PFSK-1 (cell line): Measurements from ENCODE around the gene MRPL10.

Experiments
- FOXP2 ChIP-seq: optimal IDR thresholded peaks from 2 replicates; pipeline ENCODE3; 2011; ENCODE audit warnings: borderline replicate concordance, control low read depth, inconsistent platforms; ENCODE audit not compliant: insufficient read depth; ENCODE audit errors: extremely low read length, extremely low read depth
- POLR2AphosphoS5 ChIP-seq: IDR thresholded peaks from 2 replicates; pipeline ENCODE4 v1.6.1; 2012; ENCODE audit warnings: low read depth, mild to moderate bottlenecking, control low read depth, low read length, moderate library complexity
- SIN3A ChIP-seq: IDR thresholded peaks from 2 replicates; pipeline ENCODE4 v1.6.1; 2012; ENCODE audit warnings: mild to moderate bottlenecking, low read length, moderate library complexity, borderline replicate concordance; ENCODE audit not compliant: insufficient read depth
- TAF1 ChIP-seq: IDR thresholded peaks from 2 replicates; pipeline ENCODE4 v1.6.1; 2012; ENCODE audit warnings: low read length, control low read depth, borderline replicate concordance; ENCODE audit not compliant: insufficient read depth
- TF ChIP-seq, protein P1 (sequence below), 2 experiments: IDR thresholded peaks; 2 replicates each; pipeline versions ENCODE4 v1.6.1 to v1.8.0; 2011 to 2012; ENCODE audit warnings: low read depth in 2 of 2, low read length in 2 of 2, control low read depth in 1 of 2, inconsistent platforms in 1 of 2, mild to moderate bottlenecking in 1 of 2, moderate library complexity in 1 of 2; ENCODE audit not compliant: insufficient read depth in 1 of 2

MRPL10 gene

DNA sequence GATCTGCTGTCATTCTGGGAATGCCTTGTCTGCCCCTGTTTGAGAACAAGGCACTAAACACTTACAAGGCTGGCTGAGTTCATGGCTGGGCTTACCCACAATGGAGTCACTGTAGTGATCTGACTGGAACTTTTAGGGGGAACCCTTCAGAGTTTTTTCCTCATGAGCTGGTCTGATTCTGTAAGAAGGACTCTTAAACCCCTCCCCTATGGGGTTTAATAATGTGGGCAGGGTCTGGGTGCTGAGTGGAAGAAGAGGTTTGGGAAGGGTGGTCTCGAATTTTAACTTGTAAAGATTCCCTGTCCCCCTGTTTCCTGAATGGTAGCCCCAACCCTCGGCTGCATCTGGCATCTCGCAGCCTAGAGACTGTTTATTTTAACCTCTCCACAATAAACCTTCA, 40.3 kb downstream of the MRPL10 start:
- TF ChIP-seq FOXP2 (no peak), TAF1 (no peak), SIN3A (no peak), POLR2AphosphoS5 (no peak)
- TF ChIP-seq, protein P1, sequence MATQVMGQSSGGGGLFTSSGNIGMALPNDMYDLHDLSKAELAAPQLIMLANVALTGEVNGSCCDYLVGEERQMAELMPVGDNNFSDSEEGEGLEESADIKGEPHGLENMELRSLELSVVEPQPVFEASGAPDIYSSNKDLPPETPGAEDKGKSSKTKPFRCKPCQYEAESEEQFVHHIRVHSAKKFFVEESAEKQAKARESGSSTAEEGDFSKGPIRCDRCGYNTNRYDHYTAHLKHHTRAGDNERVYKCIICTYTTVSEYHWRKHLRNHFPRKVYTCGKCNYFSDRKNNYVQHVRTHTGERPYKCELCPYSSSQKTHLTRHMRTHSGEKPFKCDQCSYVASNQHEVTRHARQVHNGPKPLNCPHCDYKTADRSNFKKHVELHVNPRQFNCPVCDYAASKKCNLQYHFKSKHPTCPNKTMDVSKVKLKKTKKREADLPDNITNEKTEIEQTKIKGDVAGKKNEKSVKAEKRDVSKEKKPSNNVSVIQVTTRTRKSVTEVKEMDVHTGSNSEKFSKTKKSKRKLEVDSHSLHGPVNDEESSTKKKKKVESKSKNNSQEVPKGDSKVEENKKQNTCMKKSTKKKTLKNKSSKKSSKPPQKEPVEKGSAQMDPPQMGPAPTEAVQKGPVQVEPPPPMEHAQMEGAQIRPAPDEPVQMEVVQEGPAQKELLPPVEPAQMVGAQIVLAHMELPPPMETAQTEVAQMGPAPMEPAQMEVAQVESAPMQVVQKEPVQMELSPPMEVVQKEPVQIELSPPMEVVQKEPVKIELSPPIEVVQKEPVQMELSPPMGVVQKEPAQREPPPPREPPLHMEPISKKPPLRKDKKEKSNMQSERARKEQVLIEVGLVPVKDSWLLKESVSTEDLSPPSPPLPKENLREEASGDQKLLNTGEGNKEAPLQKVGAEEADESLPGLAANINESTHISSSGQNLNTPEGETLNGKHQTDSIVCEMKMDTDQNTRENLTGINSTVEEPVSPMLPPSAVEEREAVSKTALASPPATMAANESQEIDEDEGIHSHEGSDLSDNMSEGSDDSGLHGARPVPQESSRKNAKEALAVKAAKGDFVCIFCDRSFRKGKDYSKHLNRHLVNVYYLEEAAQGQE (IDR thresholded peaks at IDR 0.05; ENCODE audit: insufficient read depth in 1 of 2, low read depth in 2 of 2, low read length in 2 of 2) = no peak

DNA sequence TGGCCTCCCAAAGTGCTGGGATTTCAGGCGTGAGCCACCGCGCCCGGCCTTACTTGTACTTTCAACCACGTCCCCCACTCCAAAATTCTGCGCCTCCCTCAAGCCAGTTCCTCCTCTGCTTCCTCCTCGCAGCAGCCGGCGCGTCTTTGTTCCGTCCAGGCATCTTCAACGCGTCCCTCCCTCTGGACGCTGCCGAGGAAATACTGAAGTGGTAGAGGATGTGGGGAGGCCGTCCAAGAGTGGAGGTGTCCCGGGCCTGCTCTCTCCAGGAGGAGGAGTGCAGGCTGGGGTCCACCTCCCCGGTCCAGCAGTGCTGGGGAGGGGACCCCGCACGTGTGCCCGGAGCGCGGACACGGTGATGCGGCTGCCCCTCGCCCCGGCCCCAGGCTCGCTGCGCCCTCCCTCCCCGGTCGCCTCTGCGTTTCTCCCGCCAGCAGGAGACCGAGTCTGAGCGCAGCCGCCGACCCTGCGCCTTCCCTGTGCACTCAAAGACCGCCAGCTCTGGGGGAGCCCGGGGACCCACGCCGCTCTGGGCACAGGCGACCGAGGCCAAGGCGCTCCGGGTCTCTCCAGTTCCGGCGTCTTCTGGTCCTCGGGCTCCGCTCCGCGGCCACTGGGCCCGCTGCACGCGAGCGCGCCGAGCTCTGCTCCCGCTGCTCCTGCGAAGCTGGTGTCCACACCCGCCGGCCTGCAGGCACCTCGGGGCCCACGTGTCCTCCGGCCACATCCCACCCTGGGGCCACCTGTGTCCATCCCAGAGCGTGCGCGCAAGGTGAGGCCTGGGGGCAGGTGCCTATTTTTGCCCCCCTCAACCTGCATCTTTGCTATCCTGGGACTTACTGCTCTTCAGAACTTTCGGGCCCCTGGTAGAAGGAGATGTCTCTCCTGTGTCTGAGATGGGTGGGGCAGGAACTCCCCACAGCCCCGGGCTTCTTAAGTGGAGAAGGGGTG, 41.5 kb downstream of the MRPL10 start:
- TF ChIP-seq SIN3A (no peak), FOXP2 (no peak), TAF1 (no peak), POLR2AphosphoS5 (no peak)
- TF ChIP-seq, protein P1 (IDR thresholded peaks at IDR 0.05; ENCODE audit: insufficient read depth in 1 of 2, low read depth in 2 of 2, low read length in 2 of 2) = no peak

DNA sequence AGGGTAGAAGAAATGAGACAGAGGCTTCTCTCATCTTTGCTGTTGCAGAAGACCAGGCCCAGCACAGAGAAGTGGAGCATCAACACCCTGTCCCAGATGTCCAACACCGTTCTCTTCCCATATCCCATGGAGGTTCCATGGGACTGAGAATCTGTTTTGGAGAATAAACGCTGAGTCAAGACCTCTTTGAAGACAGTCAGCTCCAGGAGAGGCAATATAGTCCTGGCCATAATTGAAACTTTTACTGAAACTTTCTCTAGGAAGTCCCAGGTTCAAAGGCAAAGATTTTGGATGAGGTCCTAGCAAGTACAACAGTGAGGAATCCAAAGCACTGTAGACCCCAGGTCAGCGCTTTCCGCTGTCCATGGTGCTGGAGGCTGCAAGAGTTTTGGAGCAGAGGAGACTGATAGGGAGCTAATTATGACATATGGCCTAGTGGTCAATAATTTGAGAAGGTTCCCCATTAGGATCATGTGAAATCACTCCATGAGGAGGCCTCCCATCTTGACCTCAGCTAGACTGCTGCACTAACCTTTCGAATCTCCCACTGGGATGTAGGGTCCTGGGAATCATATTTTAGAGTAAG, 45.7 kb downstream of the MRPL10 start:
- TF ChIP-seq, protein P1 (IDR thresholded peaks at IDR 0.05; ENCODE audit: insufficient read depth in 1 of 2, low read depth in 2 of 2, low read length in 2 of 2) = peak; percentile 94 to 100
- no peak for TF ChIP-seq SIN3A

DNA sequence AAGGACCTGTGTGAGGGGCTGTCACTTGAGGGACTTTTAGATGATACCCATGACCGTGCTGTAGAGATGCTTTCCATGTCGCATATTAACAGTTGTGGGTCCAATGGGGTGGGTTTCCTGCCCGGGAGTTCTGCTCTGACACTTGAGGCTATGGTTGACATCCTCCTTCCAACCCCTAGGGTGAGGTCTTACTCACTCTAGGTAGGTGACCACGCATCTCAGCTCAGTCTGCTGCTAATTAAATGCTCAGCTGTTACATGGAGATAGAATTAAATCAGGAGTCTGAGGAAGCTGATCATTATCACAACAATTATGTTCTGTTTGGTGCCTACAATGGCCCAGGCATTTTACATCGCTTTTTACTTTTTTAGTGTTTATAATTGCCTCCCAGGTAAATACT, 49.9 kb downstream of the MRPL10 start:
- no peak for TF ChIP-seq FOXP2
- no peak for TF ChIP-seq SIN3A
- TF ChIP-seq, protein P1 (IDR thresholded peaks at IDR 0.05; ENCODE audit: insufficient read depth in 1 of 2, low read depth in 2 of 2, low read length in 2 of 2) = no peak
- TF ChIP-seq TAF1 = no peak
- no peak for TF ChIP-seq POLR2AphosphoS5
